Hepatic stellate cell (primary cell): ENCODE data around the gene CINP.
"Not testable (repeated sequence)": the region's sequence is repeated elsewhere in the genome, so short reads cannot be mapped to it uniquely, and the experiment has no call there.

Experiments used
- DNase-seq: peaks from one replicate; pipeline ENCODE4 v3.0.0; 2011; ENCODE audit warnings: low spot score

The CINP gene

GRCh38 chr14:102320033-102320660, 42.5 kb downstream of the CINP start:
- DNase-seq, result peak; percentile 54

GRCh38 chr14:102319351-102320032, 43.2 kb downstream of the CINP start, which contains the start of gene ZNF839:
TSS of gene ZNF839 (plus strand) at chr14:102319746. CDS start at chr14:102319766, 20 bp downstream.
- peak; percentile 93 for DNase-seq

- DNase-seq, result no peak
These were observed 43.9 kb downstream of the CINP start for GRCh38 chr14:102318781-102319276.

GRCh38 chr14:102317564-102318248, 45.0 kb downstream of the CINP start:
- no peak for DNase-seq

- peak; percentile 93 for DNase-seq
These were observed 45.7 kb downstream of the CINP start for GRCh38 chr14:102316743-102317563.

- DNase-seq, result no peak
These were observed 46.4 kb downstream of the CINP start for GRCh38 chr14:102316338-102316742.

GRCh38 chr14:102315121-102315520, 47.6 kb downstream of the CINP start:
- no peak for DNase-seq

GRCh38 chr14:102314242-102315011, 48.3 kb downstream of the CINP start:
- peak; percentile 89 for DNase-seq

- peak; percentile 99 for DNase-seq
These were observed 57.8 kb downstream of the CINP start, which contains the start of gene MOK for GRCh38 chr14:102304611-102305506. TSS of gene MOK (minus strand) at chr14:102305164. CDS start at chr14:102304968, 196 bp downstream.

GRCh38 chr14:102303664-102304063, 59.0 kb downstream of the CINP start:
- DNase-seq, result no peak

GRCh38 chr14:102298303-102299070, 64.2 kb downstream of the CINP start:
- DNase-seq, result not testable (repeated sequence)
